Stimulated activated naive B cell treated with anti-CD40 and anti-IgM and Interleukin-4, amounts not matched to agents 10 μg/mL and 1 μg/mL and 100 μg/mL, for 72 hours (primary cell): Measurements from ENCODE around the gene DUSP28.

Source experiments
- ATAC-seq, 2 donors: fragments of 150-1000 bp; cut with Tn5 transposase; replicated peaks; 2 replicates each; pipeline ENCODE4 v1.10.0; 2021; ENCODE audit warnings: moderate library complexity in 1 of 2
- DNase-seq: peaks from one replicate; pipeline ENCODE4 v3.0.0; 2021
- H3K27ac Mint-ChIP-seq: one replicate; pipeline ENCODE4 v1.8.0; 2022; ENCODE audit warnings: mild to moderate bottlenecking, mixed read lengths
- H3K27me3 Mint-ChIP-seq, 2 donors: one replicate each; pipeline ENCODE4 v1.8.0; 2022; ENCODE audit warnings: mixed read lengths in 2 of 2
- H3K36me3 Mint-ChIP-seq, 2 donors: one replicate each; pipeline ENCODE4 v1.8.0; 2022; ENCODE audit warnings: mixed read lengths in 2 of 2, mild to moderate bottlenecking in 1 of 2
- H3K4me1 Mint-ChIP-seq, 2 donors: one replicate each; pipeline ENCODE4 v1.8.0; 2022; ENCODE audit warnings: mixed read lengths in 2 of 2, mild to moderate bottlenecking in 1 of 2
- H3K4me3 Mint-ChIP-seq, 2 donors: one replicate each; pipeline ENCODE4 v1.8.0; 2022; ENCODE audit warnings: mild to moderate bottlenecking in 2 of 2, mixed read lengths in 2 of 2, moderate library complexity in 1 of 2
- H3K9me3 Mint-ChIP-seq, 2 donors: one replicate each; pipeline ENCODE4 v1.8.0; 2022; ENCODE audit warnings: mixed read lengths in 2 of 2, mild to moderate bottlenecking in 1 of 2

DUSP28 gene

GRCh38 chr2:240586919-240587800, 27.0 kb downstream of the DUSP28 start:
- H3K4me1 Mint-ChIP-seq, result peaks cover 35 to 65% of the 10 kb centered on the region in 2 donors
- DNase-seq, result peak; percentile 27
- H3K9me3 Mint-ChIP-seq, result no peaks in the 10 kb centered on the region
- H3K36me3 Mint-ChIP-seq, result peaks cover 20 to 43% of the 10 kb centered on the region in 2 donors
- no peaks in the 10 kb centered on the region for H3K27me3 Mint-ChIP-seq
- peak overlapping the region; percentile 94 to 97 for H3K4me3 Mint-ChIP-seq
- peak; percentile 20 to 28 for ATAC-seq
- peak overlapping the region; percentile 92 for H3K27ac Mint-ChIP-seq

- no peak for DNase-seq
- peaks cover 31 to 56% of the 10 kb centered on the region in 2 donors for H3K4me1 Mint-ChIP-seq
Observed at GRCh38 chr2:240588006-240588655, 28.0 kb downstream of the DUSP28 start.

GRCh38 chr2:240588669-240589068, 28.5 kb downstream of the DUSP28 start:
- peaks cover 28 to 50% of the 10 kb centered on the region in 2 donors for H3K4me1 Mint-ChIP-seq
- peak overlapping the region; percentile 1 to 97 for H3K4me3 Mint-ChIP-seq
- peaks cover 18 to 38% of the 10 kb centered on the region in 2 donors for H3K36me3 Mint-ChIP-seq
- H3K27ac Mint-ChIP-seq, result no peak overlapping the region
- H3K27me3 Mint-ChIP-seq, result no peaks in the 10 kb centered on the region
- DNase-seq (no peak), ATAC-seq (no peak)
- no peaks in the 10 kb centered on the region for H3K9me3 Mint-ChIP-seq

More at GRCh38 chr2:240588006-240588655, 28.0 kb downstream of the DUSP28 start:
- H3K36me3 Mint-ChIP-seq, result peaks cover 20 to 36% of the 10 kb centered on the region in 2 donors
- H3K27me3 Mint-ChIP-seq, result no peaks in the 10 kb centered on the region
- peak overlapping the region; percentile 94 to 97 for H3K4me3 Mint-ChIP-seq
- no peak for ATAC-seq
- peak overlapping the region; percentile 21 for H3K27ac Mint-ChIP-seq
- H3K9me3 Mint-ChIP-seq, result no peaks in the 10 kb centered on the region

GRCh38 chr2:240589375-240589774, 29.2 kb downstream of the DUSP28 start:
- H3K4me3 Mint-ChIP-seq, result no peak overlapping the region
- no peak for DNase-seq
- peaks cover 16 to 40% of the 10 kb centered on the region in 2 donors for H3K36me3 Mint-ChIP-seq
- H3K27ac Mint-ChIP-seq, result peak overlapping the region; percentile 57
- no peaks in the 10 kb centered on the region for H3K27me3 Mint-ChIP-seq
- no peak for ATAC-seq
- H3K4me1 Mint-ChIP-seq, result peaks cover 24 to 49% of the 10 kb centered on the region in 2 donors
- no peaks in the 10 kb centered on the region for H3K9me3 Mint-ChIP-seq

GRCh38 chr2:240589850-240590525, 29.8 kb downstream of the DUSP28 start:
- no peaks in the 10 kb centered on the region for H3K27me3 Mint-ChIP-seq
- H3K9me3 Mint-ChIP-seq, result no peaks in the 10 kb centered on the region
- no peak for ATAC-seq
- H3K36me3 Mint-ChIP-seq, result peaks cover 16 to 39% of the 10 kb centered on the region in 2 donors
- H3K27ac Mint-ChIP-seq, result no peak overlapping the region
- no peak overlapping the region for H3K4me3 Mint-ChIP-seq
- peaks cover 19 to 43% of the 10 kb centered on the region in 2 donors for H3K4me1 Mint-ChIP-seq
- no peak for DNase-seq

GRCh38 chr2:240590681-240591111, 30.5 kb downstream of the DUSP28 start:
- no peak for ATAC-seq
- peaks cover 16 to 38% of the 10 kb centered on the region in 2 donors for H3K36me3 Mint-ChIP-seq
- H3K9me3 Mint-ChIP-seq, result no peaks in the 10 kb centered on the region
- DNase-seq, result no peak
- H3K27ac Mint-ChIP-seq, result no peak overlapping the region
- H3K4me1 Mint-ChIP-seq, result peaks cover 17 to 36% of the 10 kb centered on the region in 2 donors
- no peak overlapping the region for H3K4me3 Mint-ChIP-seq
- H3K27me3 Mint-ChIP-seq, result no peaks in the 10 kb centered on the region

- no peak overlapping the region for H3K27ac Mint-ChIP-seq
Observed at GRCh38 chr2:240591226-240591625, 31.1 kb downstream of the DUSP28 start.

GRCh38 chr2:240591784-240592183, 31.6 kb downstream of the DUSP28 start:
- no peak for ATAC-seq
- no peak for DNase-seq
- no peaks in the 10 kb centered on the region for H3K9me3 Mint-ChIP-seq
- no peak overlapping the region for H3K27ac Mint-ChIP-seq
- H3K4me3 Mint-ChIP-seq, result no peak overlapping the region
- no peaks in the 10 kb centered on the region for H3K27me3 Mint-ChIP-seq
- peaks cover 17 to 32% of the 10 kb centered on the region in 2 donors for H3K4me1 Mint-ChIP-seq
- peaks cover 16 to 36% of the 10 kb centered on the region in 2 donors for H3K36me3 Mint-ChIP-seq

More at GRCh38 chr2:240591226-240591625, 31.1 kb downstream of the DUSP28 start:
- no peaks in the 10 kb centered on the region for H3K9me3 Mint-ChIP-seq
- H3K27me3 Mint-ChIP-seq, result no peaks in the 10 kb centered on the region
- no peak overlapping the region for H3K4me3 Mint-ChIP-seq
- DNase-seq, result no peak
- peaks cover 17 to 32% of the 10 kb centered on the region in 2 donors for H3K4me1 Mint-ChIP-seq
- no peak for ATAC-seq
- H3K36me3 Mint-ChIP-seq, result peaks cover 16 to 36% of the 10 kb centered on the region in 2 donors

GRCh38 chr2:240593026-240593702, 33.0 kb downstream of the DUSP28 start:
- no peak for DNase-seq
- Mint-ChIP-seq H3K27me3 (no peaks in the 10 kb centered on the region), H3K36me3 (peaks cover 16 to 32% of the 10 kb centered on the region in 2 donors), H3K4me3 (no peak overlapping the region), H3K9me3 (no peaks in the 10 kb centered on the region), H3K4me1 (peaks cover 10 to 20% of the 10 kb centered on the region in 2 donors), H3K27ac (no peak overlapping the region)
- no peak for ATAC-seq

GRCh38 chr2:240593703-240594451, 33.7 kb downstream of the DUSP28 start:
- Mint-ChIP-seq H3K9me3 (no peaks in the 10 kb centered on the region), H3K4me3 (no peak overlapping the region), H3K4me1 (peaks cover 3 to 13% of the 10 kb centered on the region in 2 donors), H3K27ac (no peak overlapping the region), H3K27me3 (no peaks in the 10 kb centered on the region), H3K36me3 (peaks cover 20 to 28% of the 10 kb centered on the region in 2 donors)
- no peak for ATAC-seq
- DNase-seq, result no peak

- Mint-ChIP-seq H3K9me3 (no peaks in the 10 kb centered on the region), H3K27ac (no peak overlapping the region), H3K27me3 (no peaks in the 10 kb centered on the region), H3K36me3 (peaks cover 21 to 33% of the 10 kb centered on the region in 2 donors), H3K4me3 (no peak overlapping the region), H3K4me1 (peaks cover 2 to 5% of the 10 kb centered on the region in 2 donors)
- DNase-seq (no peak), ATAC-seq (no peak)
Observed at GRCh38 chr2:240594511-240595380, 34.6 kb downstream of the DUSP28 start.

GRCh38 chr2:240595381-240596079, 35.4 kb downstream of the DUSP28 start:
- ATAC-seq, result peak in 1 of 2 donors; percentile 29
- DNase-seq, result no peak
- H3K9me3 Mint-ChIP-seq, result no peaks in the 10 kb centered on the region
- H3K4me3 Mint-ChIP-seq, result no peak overlapping the region
- H3K4me1 Mint-ChIP-seq, result peaks cover 2 to 5% of the 10 kb centered on the region in 2 donors
- no peak overlapping the region for H3K27ac Mint-ChIP-seq
- no peaks in the 10 kb centered on the region for H3K27me3 Mint-ChIP-seq
- H3K36me3 Mint-ChIP-seq, result peaks cover 21 to 37% of the 10 kb centered on the region in 2 donors
